Adrenal gland (tissue), 12 donors: Measurements from ENCODE around the gene SAP30BP. TPM values are rescaled to one million over a fixed set of nuclear protein-coding genes. Genes with fewer than 3 reads are reported as not detected.

Experiments used
- DNase-seq, 7 donors: peaks; one replicate each; pipeline ENCODE4 v3.0.0-alpha.2; 2019 to 2020
- H3K27ac ChIP-seq, 5 donors: fragments of 200-600 bp; sonication (generic) in 4 of 5; 1 replicate in 3 of 5; 2 replicates in 2 of 5; pipeline versions ENCODE4 v1.5.1 to v1.8.0; 2016 to 2020; ENCODE audit warnings: mild to moderate bottlenecking in 1 of 5
- H3K27me3 ChIP-seq: fragments of 200-600 bp; 2 replicates; pipeline ENCODE4 v1.8.0; 2021
- H3K36me3 ChIP-seq, 2 donors: fragments of 200-600 bp; replicated peaks in 1 of 2; 1 replicate in 1 of 2; 2 replicates in 1 of 2; pipeline versions ENCODE4 v1.5.1 to v1.8.0; 2018 to 2022
- H3K4me1 ChIP-seq, 2 donors: fragments of 200-600 bp; replicated peaks in 1 of 2; 1 replicate in 1 of 2; 2 replicates in 1 of 2; pipeline versions ENCODE4 v1.5.1 to v1.8.0; 2018 to 2021
- H3K4me3 ChIP-seq, 4 donors: fragments of 200-600 bp; sonication (generic) in 3 of 4; one replicate each; pipeline ENCODE4 v1.5.1; 2016 to 2018
- H3K9me3 ChIP-seq, 3 donors: fragments of 200-600 bp; sonication (generic) in 1 of 3; replicated peaks in 1 of 3; 1 replicate in 2 of 3; 2 replicates in 1 of 3; pipeline versions ENCODE4 v1.5.1 to v1.8.0; 2016 to 2021
- POLR2A ChIP-seq, 2 donors: fragments of 450-650 bp; IDR thresholded peaks; one replicate each; pipeline ENCODE4 v1.6.1; 2017; ENCODE audit warnings: antibody characterized with exemption in 2 of 2, mild to moderate bottlenecking in 2 of 2, moderate library complexity in 1 of 2
- WGBS, 4 donors: extraction: QIAGEN DNeasy Blood & Tissue Kit in 2 of 4; methylation state at CpG; one replicate each; pipeline versions ENCODE4 v1.1.5 to v1.1.7; 2013 to 2017; 5-methylcytosine and 5-hydroxymethylcytosine counted together
- intact Hi-C, 2 donors: fragments of 100-400 bp; cut with DNase I; formaldehyde crosslinking; loops; one replicate each; pipeline versions ENCODE4 v1.14.1 to v1.15.0; 2022 to 2023
- polyA plus RNA-seq, 3 donors: library from polyadenylated mRNA; stranded (reverse); fragments of 200-250 nt in 2 of 3; fragments of 350-450 nt in 1 of 3; fragmentation: Illumina TruSeq in 1 of 3; extraction: RNeasy Lipid Tissue Mini Kit (QIAGEN cat#74804) in 1 of 3; gene quantifications; one replicate each; pipeline ENCODE4 v1.2.3, GENCODE V29; 2013 to 2014
- total RNA-seq, 9 donors: library from RNA; depleted of rRNA in 4 of 9; stranded (reverse); fragments of >200 nt in 4 of 9; fragments of 120-200 nt in 1 of 9; fragmentation: NEBNext Ultra II Directional in 1 of 9; extraction: Animal tissue kit (Norgen Biotek cat#: 25700) in 1 of 9; gene quantifications; one replicate each; pipeline versions ENCODE4 v1.1.0 to v1.2.4, GENCODE V29; 2013 to 2023
- TF ChIP-seq, protein P1 (sequence below), 6 experiments: fragments of 450-650 bp in 4 of 6; fragments of 200-600 bp in 2 of 6; sonication (generic) in 1 of 6; IDR thresholded peaks; 1 replicate in 5 of 6; 2 replicates in 1 of 6; pipeline versions ENCODE4 v1.5.1 to v1.8.0; 2016 to 2021; ENCODE audit warnings: antibody characterized with exemption in 6 of 6, mild to moderate bottlenecking in 2 of 6, moderate library complexity in 1 of 6
- donor health status: healthy with polysubstance abuse.
- donor health status: Bipolar disorder and iron deficiency.
- donor health status: DM: yes; HTN: yes; CAD: no.
- donor health status: DM: no; HTN: no; CAD: no.
- donor health status: DM: no; HTN: no; CAD: no.
- donor health status: DM: yes; HTN: yes; CAD: no.

Gene SAP30BP
- total and polyA plus RNA-seq, 12 donors = 45.3 to 130 (median 69.1) TPM

DNA sequence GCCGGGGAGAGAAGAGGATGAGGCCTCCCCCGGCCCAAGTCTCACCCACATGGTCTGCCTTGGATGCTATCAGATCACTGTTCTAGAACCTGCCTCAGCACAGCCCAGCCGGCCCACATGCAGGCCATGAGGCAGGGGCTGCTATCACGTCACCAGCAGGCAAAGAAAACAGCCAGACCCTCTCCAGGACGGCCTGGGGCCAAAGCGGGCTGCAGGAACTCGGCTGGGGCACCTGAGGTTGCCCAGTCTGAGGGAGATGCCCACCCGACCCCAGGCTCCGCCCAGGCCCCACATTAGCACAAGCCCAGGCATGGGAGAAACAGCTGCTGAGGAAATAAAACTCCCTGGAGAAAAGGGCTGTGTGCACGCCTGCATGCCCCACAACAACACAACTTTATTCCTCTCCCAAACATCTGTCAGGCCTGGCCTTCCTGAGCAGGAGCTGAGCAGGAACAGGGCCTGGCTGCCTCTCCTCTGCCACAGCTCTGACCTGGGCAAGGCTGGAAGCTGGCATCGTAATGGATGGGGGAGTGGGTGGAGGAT lies 40.6 kb upstream of the SAP30BP start:
- H3K27me3 ChIP-seq = no peaks in the 10 kb centered on the region
- WGBS, 4 donors = 80 to 90% (median 84%) methylated on average over 6 to 11 of the region's 11 CpGs
- H3K9me3 ChIP-seq = no peaks in the 10 kb centered on the region
- H3K4me1 ChIP-seq = no peaks in the 10 kb centered on the region
- peaks cover 0 to 12% of the 10 kb centered on the region in 2 donors for H3K36me3 ChIP-seq
- no peak overlapping the region for H3K27ac ChIP-seq
- intact Hi-C loops = no loop called here
- no peak for DNase-seq
- TF ChIP-seq POLR2A (IDR thresholded peaks at IDR 0.05) = no peak
- no peak overlapping the region for H3K4me3 ChIP-seq

DNA sequence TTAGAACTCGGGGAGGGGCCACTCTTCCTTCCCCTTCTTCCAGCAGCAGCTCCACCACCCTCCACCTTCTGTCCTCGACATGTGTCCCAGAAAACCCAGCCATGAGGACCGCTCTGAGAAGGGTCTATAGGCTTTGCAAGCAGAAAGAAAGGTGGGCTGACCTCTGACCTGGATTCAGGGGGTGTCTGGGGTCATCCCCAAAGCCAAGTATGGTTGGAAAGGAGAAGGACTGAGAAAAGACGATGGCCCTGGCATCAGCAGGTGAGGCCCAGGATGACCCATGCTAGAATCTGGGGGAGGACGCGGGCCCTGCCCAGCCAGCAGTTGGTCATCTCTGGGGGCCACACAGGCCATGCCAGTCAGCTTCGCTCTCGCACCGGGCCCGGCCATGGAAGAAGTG lies 40.0 kb upstream of the SAP30BP start:
- peaks cover 0 to 12% of the 10 kb centered on the region in 2 donors for H3K36me3 ChIP-seq
- H3K9me3 ChIP-seq = no peaks in the 10 kb centered on the region
- intact Hi-C loops = no loop called here
- 91 to 95% (median 94%) methylated on average over 6 to 10 of the region's 10 CpGs for WGBS, 4 donors
- no peaks in the 10 kb centered on the region for H3K4me1 ChIP-seq
- H3K27ac ChIP-seq = no peak overlapping the region
- no peak for DNase-seq
- H3K4me3 ChIP-seq = no peak overlapping the region
- TF ChIP-seq, protein P1, sequence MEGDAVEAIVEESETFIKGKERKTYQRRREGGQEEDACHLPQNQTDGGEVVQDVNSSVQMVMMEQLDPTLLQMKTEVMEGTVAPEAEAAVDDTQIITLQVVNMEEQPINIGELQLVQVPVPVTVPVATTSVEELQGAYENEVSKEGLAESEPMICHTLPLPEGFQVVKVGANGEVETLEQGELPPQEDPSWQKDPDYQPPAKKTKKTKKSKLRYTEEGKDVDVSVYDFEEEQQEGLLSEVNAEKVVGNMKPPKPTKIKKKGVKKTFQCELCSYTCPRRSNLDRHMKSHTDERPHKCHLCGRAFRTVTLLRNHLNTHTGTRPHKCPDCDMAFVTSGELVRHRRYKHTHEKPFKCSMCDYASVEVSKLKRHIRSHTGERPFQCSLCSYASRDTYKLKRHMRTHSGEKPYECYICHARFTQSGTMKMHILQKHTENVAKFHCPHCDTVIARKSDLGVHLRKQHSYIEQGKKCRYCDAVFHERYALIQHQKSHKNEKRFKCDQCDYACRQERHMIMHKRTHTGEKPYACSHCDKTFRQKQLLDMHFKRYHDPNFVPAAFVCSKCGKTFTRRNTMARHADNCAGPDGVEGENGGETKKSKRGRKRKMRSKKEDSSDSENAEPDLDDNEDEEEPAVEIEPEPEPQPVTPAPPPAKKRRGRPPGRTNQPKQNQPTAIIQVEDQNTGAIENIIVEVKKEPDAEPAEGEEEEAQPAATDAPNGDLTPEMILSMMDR (IDR thresholded peaks at IDR 0.05) = no peak
- no peak for TF ChIP-seq POLR2A (IDR thresholded peaks at IDR 0.05)
- no peaks in the 10 kb centered on the region for H3K27me3 ChIP-seq

DNA sequence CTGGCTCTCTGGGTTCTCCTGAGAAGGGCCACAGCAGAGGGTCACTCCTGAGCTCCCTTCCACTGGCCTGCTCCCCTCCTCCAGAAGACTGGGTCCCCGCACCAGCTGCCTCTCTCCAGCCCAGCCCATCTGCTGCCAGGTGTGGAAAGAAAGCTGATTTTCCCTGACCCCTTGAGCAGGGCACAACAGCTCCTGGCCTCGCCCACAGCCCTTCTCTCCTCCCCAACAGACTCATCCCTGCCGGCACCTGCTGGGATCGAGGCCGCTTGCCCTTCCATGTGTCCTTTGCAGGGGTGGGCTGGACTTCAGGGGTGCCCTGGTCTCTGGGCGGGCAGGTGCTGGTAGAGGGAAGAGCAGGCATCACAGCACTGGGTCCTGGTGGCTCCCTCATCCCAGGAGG lies 38.7 kb upstream of the SAP30BP start:
- Histone ChIP-seq H3K4me1 (peaks cover 5 to 9% of the 10 kb centered on the region in 2 donors), H3K27me3 (no peaks in the 10 kb centered on the region), H3K9me3 (no peaks in the 10 kb centered on the region), H3K27ac (no peak overlapping the region), H3K4me3 (no peak overlapping the region), H3K36me3 (peaks cover 0 to 12% of the 10 kb centered on the region in 2 donors)
- DNase-seq = no peak
- no peak for TF ChIP-seq POLR2A (IDR thresholded peaks at IDR 0.05)
- TF ChIP-seq, protein P1 (IDR thresholded peaks at IDR 0.05) = no peak
- intact Hi-C loops = no loop called here
- 80 to 89% (median 86%) methylated on average over 1 to 6 of the region's 6 CpGs for WGBS, 4 donors

DNA sequence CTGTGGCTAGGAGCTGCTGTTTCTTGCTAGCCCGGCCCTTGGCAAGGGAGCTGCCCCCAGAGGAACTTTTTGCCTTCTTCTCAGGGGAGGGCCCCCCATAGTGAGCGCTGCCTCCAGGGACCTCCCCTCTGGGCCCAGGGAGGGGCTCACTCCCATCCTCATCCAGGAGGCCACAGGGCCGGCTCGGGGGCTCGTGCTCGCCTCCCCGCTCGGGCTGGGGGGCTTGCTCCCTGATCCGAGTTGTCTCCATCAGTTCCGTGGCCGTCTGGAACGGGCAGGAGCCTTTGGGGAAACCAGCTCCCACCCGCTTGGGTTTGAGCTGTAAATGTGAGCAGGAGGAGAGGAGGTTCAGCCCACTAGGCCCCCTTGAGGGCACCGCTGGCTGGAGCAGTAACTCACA lies 38.0 kb upstream of the SAP30BP start:
- Histone ChIP-seq H3K27ac (no peak overlapping the region), H3K36me3 (peaks cover 0 to 12% of the 10 kb centered on the region in 2 donors), H3K9me3 (no peaks in the 10 kb centered on the region), H3K4me1 (peaks cover 12 to 16% of the 10 kb centered on the region in 2 donors), H3K27me3 (no peaks in the 10 kb centered on the region), H3K4me3 (no peak overlapping the region)
- intact Hi-C loops = no loop called here
- no peak for DNase-seq
- TF ChIP-seq, protein P1 (IDR thresholded peaks at IDR 0.05) = no peak
- TF ChIP-seq POLR2A (IDR thresholded peaks at IDR 0.05) = no peak
- 76 to 95% (median 86%) methylated on average over 2 to 14 of the region's 14 CpGs for WGBS, 4 donors
